NCI-H82 treated with DMSO at 0.1 percent for 48 hours (cell line): ENCODE measurements around the gene RASSF4.

Source experiments
- DNase-seq: peaks from one replicate; lab custom pipeline; 2025; ENCODE audit not compliant: unreplicated experiment; lab: John Stamatoyannopoulos, UW

Gene RASSF4

DNA sequence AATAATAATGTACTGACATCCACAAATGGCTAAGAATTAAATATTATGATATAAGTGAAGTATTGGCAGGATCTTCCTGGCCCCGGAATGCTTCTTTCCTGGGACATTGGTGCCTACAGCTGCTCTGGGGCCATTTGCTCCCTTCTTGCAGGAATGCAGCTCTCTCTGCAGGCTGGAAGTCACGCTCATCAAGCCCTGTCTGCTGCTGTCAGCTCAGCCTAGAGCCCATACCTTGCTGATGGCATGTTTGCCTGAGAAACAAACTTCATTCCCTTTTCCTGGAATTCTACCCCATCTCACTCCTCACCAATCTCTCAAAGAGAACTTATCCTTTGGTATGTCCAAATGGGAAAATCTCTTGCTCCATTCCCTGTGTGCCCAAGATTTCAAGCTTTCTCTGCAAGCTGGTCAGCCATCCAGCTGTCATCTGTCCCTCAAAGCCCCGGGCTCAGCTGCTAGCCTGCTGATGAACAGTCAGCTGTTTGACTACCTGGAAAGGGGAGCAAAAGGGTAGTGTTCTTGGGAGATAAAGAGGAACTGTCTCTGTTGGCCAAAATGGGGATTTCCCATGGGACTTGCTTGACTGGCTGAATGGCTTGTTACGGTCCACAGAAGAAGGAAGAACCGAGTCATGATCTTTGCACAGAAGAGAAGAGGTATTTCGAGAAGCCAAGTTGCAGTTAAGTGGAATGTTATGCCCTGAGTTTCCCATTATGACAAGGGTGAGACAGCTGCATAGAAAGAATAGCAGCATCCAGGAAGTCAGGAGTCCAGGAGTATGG lies 12.0 kb upstream of the RASSF4 start:
- DNase-seq = no peak

DNA sequence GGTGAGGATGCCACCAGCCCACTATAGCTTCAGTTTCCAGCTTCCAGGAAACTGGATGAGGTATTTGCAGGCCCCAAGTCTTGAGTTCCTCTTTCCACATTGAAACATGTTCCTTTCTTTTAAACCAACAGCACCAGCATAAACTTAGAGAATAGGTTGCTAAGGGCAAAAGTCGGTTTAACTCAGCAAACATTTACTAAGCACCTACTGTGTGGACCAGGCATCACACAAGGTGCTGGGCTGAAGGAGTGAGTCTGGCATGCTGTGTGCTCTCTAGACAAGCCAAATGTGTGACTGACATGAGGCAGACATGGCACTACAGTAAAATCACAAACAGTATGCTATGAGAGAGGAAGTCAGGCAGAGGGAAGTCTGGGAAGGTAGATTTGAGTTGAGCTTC lies 11.0 kb upstream of the RASSF4 start:
- no peak for DNase-seq

DNA sequence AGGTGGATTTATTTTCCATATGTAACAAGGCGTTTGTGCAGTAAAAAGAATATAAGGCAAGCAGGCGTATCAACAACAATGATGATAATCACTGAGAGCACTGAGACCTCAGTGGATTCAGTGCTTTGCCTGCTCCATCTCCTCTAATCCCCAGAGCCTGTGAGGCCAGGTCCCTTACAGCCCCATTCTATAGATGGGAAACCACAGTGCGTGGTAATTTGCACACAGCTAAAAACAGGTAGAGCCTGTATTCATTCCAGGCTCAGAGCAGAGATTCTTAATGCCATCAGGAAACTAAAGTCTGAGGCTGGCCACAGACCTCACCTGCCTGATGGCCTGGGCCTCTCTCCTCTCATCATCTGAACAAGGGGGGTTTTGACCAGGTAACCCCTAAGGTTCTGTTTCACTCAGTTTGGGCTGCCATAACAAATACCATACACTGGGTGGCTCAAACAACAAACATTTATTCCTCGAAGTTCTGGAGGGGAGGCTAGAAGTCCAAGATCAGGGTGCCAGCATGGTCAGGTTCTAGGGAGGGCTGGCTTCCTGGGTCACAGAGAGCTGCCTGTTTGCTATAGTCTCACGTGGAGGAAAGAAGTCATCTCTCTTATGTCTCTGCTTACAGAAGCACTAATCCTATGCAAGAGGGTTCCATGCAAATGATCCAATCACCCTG lies 10.3 kb upstream of the RASSF4 start:
- DNase-seq = no peak

DNA sequence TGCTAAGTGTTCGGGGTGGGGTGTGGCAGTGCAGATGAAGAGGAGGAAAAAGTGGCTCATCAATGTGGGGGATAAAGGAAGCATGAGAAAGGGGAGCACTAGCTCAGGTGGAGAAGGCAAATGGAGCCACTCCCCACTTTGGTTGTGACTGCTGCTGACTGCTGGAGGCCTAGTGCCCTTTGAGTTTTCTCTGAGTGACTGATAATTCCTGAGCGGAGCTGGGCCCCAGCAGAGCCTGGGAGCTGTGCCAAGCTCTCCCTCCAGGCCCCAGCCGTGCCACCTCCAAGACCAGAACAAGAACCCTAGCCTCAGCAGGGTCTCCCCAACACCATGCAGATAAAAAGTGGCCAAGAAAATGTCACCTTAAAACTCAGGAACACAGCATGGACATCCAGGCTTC lies 9.7 kb upstream of the RASSF4 start:
- no peak for DNase-seq

DNA sequence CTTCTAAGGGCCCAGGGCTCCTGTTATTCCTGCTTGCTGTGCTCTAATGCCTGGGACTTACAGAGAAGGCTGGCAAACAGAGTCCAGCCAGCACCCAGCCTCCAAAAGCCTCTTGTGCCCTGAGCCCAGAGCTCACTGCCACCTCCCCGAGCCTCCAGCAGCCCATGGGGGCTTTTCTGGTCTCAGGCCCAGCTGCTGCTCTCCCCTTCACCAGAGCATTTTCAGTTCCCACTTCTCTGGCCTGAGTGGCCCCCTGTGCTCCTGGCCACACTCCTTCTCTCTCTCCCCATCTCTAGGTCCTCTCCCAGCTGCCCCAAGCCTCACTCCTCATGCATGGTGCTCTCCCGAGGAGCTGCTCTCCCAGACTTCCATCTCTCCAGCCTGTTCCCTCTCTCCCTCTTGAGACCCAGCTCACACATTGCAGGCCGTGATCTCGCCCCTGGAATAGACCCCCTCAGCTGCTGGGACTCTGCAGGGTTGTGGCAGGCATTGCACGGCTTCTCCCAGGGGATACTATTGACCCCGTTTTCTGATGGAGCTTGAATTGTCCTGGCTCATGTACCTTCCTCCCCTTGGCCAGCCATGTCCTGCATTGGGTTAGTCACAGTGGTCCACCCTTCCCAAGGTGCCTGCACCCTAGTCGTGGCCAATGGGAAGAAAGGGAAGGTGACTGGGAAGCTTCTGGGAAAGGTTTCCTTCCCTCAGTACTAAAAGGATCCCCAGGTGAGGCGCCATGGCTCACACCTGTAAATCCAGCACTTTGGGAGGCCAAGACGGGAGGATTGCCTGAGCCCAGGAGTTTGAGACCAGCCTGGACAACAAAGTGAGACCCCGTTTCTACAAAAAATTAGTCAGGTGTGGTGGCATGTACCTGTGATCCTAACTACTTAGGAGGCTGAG lies 9.0 kb upstream of the RASSF4 start:
- DNase-seq = no peak

DNA sequence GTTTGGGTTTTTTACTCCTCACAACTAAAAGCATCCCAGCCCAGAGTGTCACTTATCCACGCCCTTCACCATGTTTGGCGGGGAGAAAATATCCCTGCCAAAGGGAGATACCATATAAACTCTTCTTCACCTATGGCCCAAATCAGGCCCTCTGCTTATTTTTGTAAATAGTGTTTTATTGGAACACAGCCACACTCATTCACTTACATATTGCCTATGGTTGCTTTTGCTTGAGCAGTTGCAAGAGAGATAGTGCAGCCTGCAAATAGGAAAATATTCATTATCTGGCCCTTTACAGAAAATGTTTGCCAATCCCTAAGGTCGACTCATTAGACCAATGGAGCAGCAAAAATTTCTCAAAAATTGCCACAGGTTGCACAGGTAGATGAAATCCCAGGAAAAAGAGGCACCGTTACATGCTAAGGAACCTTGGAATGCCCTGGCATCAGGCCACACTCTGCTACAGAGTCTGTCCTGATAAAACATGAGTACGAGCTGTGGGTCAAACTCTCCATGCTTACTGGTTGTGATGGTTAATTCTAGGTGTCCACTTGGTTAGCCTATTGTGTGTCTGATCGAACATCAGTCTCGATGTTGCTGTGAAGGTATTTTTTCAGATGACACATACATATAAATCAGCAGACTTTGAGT lies 7.9 kb upstream of the RASSF4 start:
- DNase-seq = no peak

DNA sequence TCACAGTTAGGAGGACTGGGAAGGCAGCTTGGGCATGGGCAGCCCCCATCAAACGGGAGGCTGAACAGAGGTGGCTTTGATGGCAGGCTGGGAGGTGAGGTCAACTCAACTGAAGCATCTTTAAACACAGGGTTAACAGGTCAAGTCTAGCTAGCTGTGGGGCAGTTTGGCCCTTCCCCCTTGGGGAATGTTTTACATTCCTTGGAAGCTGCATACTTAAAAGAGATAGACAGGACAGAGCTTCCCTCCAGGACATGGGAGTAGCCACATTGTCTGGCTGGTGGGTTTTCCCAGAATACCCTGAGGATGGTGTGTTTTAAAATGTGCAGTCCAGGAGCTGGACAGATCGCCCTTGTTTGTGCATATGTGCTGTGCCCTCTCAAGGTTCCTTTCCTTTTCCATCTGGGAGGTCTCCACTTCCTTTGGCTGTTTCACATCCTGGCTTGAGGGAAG lies 6.8 kb upstream of the RASSF4 start:
- DNase-seq = no peak

DNA sequence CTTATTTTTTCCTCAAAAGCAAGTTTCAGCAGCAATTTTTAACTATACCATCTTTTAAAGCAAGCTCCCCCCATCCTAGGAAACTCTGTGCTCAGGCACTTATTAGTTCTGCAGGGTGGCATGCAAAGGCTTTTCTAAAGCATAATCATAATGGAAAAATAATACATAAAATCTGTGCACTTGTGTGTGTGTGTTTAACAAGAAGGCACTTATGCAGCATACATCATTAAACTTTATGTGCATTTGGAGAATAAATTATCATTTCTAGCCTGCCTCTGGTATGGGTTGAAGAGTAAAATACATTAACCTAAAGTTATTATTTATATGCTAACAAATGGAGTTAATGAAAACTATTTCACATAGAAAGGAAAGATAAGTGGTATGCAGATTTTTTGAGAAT lies 5.6 kb upstream of the RASSF4 start:
- DNase-seq = no peak

DNA sequence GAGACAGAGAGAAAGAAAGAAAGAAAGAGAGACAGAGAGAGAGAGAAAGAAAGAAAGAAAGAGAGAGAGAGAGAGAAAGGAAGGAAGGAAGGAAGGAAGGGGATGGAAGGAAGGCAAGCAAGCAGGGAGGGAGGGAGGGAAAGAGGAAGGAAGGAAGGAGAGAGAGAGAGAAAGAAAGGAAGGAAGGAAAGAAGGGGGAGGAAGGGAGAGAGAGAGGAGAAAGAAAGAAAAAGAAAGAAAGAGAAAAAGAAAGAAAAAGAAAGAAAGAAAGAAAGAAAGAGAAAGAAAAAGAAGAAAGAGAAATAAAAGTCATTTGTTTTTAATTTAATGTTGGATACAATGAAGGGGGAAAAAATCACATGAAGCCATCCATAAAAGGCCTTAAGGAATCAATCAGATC lies 4.6 kb upstream of the RASSF4 start:
- DNase-seq = no peak

DNA sequence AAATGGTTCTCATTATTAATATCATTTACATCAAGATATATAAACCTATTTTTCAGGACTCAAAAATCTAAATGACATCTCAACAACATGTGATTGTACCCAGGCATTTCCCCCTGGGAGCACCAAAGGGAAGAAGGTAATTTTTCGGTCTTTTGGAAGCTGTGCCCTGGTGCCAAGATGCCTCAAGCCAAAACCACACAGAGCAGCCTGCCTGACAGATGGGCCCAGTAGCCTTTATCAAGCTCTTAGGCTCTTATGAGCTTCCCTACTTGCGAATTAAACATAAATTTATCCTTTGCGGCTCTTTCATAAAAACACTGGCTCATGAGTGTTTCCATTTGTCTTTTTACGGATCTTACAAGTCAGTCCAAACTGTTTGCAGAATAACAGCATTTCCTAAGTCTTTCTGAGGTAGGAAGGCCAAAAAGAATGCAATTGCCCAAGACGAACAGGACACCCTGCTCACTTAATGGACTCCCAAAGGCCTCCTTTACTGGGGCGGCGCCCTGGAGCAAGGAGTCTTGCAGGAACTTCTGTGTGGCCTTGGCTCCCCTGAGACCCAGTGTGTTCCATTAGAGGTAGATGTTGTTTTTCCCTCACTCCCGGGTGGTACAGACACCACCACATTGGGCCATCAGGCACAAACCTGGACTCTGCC lies 4.1 kb upstream of the RASSF4 start:
- no peak for DNase-seq

DNA sequence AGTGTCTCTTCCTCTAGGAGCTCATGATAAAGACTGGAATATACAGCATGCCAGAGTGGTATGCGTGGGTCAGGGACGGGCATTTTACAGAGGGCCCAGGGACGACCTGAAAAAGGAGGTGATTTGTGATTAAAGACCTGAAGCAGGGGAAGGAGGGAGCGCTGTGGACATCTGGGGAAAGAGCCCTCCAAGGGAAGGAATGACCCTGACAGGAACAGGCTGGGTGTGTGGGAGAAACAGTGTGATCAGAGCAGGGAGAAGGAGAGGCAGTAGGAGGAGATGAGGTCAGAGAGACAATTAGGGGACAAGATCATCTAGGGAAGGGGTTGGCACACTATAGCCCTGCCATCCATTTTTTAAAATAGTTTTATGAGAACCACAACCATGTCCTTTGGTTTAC lies 3.4 kb upstream of the RASSF4 start:
- DNase-seq = no peak

DNA sequence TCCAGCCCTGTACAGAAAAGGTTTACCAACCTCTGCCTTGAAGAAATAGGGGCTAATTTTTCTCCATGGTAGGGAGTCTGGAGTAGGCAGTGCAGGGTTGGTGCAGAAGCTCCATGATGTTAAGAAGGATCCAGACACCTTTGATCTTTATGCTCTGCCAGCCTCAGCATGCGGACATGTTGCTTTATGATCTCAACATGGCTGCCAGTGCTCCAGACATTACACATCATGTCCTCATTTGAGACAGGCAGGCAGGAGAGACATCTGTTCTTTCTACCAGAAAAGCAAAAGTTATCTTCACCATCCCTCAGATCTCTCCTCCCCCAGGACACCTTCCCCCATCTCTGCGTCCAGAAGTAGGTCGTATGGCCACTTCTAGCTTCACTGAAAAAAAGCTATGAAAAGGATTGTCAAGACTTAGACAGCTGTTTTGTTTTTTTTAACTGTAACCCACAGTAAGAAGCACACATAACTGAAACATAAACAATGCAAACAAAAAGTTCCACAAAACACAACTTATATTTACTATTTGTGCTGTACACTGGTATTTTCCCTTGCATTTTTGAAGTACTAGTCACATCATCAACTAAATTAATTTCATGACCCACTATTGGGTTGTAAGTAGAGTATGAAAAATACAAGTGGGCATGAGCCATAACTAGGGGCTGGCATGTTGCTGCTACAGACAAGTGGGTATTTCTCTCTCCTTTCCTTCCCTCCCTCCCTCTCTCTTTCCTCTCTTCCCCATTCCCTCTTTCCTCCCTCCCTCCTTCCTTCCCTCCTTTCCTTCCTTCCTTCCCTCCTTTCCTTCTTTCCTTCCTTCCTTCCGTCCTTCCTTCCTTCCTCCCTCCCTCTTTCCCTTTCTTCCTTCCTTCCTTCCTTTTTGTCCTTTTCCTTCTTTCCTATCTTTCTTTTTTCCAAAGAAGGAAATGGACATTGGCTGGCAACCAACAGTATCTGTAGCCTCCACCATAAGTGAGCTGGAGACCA lies 2.6 kb upstream of the RASSF4 start:
- no peak for DNase-seq

DNA sequence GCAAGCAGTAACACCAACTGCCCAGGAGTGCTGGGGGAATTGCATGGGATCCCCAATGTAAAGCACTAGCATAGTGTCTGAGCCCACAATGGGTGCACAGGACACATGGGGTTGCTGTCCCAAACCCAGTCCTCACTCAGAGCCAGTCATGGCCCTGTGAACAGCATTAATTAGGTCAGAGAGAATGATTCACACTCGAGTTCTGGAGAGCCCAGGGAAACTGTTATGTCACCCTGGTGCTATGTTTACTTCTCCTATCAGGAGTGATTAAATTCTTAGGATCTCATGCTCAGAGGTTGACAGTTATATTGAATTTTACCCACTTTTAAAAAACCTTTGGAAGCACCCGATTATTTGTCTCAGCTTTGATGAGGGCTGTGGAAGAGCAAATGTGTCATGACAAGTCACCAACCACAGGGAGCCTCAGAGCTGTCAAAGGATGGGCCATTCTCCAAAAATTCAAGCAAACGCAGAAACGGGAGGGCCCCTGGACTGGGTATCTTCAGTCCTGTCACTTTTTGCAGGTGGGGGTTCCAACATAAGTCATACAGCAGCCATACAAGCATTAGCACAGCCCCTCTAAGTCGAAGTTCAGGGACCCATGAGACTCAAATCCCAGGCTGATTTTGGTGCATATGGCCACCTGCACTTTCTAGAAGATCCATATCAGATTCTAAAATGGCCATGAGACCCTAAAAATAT lies 1.3 kb upstream of the RASSF4 start:
- no peak for DNase-seq

DNA sequence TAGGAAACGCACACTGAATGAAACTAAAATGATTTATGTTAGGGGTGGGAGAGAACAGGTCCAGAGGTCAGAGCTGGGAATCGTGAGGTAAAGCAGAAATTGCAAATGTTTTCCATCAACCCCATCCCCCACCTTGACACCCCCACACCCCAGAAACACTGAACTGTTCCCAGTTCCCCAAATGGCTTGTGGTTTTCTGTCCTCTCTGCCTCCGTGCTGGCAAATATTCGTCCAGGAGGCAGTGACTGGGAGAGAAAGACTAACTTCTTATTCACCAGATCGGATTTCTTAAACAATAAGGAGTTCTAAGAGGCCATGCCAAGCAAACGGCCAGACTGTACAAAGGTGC lies 730 bp upstream of the RASSF4 start:
- DNase-seq = no peak

DNA sequence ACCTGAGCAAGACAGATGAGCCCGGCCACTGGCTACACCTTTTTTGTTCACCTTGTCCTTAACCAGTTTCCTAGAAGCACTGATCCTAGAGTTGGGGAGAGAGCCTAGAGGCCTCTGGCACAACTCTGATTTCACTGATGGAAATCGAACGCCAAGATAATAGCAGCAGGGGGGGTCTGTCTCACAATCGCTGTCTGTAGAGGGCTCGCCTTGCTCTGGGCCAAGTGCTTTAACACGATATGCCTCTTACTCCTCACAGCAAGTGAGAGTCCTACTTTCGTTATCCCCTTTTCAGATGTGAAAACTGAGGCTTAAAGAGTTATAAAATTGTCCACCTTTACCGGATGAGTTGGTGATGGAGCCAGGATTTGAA lies 472 bp downstream of the RASSF4 start:
- DNase-seq = no peak

DNA sequence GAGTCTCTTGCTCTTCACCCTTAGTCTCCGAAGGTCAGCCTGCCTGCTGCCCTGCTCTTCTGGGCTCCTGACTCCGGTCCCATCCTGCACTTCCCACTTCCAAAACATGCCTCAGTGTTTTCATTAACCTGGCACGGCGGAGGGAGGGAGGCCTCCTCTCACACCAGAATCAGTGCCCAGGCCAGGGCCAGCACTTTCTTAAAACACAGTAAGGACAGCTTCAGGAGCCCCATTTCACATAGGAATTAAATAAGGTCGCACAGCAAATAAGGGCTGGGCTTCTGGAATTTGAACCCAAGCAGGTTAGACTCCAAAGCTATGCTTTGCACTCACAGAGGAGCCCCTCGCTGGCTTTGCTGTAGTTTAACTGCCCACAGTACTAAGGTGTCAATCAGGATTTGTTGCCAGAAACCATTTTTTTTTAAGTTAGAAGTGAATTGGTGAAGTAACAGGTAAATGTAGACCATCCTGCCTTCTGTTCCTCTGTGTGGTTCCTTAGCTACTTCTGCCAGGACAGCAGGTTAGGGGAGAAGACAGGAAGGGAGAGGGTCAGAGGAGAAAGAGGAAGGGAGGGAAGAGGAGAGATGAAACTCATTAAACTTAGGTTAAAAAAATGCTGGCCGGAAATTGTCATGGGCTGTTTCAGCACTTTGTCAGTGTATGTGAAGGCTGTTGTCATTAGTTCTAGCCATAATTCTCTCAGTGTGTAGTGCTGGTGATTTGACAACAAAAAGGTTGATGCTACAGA lies 1.1 kb downstream of the RASSF4 start:
- no peak for DNase-seq

DNA sequence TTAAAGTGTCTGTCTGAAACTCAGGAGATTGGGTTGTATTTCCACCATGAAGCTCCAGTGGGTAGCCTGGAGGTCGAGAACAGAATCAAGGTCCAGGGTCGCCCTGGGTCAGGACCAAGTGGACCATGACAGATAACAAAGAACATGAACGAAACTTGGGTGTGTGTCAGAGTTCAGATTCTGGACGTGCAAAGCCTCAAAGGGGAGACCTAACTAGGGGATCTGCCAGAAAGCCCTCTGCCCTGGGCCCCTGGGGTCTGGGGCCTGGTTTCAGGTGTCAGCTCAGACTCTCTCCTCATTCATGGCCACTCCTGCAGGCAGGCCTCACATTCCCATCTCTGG lies 1.6 kb downstream of the RASSF4 start:
- no peak for DNase-seq

DNA sequence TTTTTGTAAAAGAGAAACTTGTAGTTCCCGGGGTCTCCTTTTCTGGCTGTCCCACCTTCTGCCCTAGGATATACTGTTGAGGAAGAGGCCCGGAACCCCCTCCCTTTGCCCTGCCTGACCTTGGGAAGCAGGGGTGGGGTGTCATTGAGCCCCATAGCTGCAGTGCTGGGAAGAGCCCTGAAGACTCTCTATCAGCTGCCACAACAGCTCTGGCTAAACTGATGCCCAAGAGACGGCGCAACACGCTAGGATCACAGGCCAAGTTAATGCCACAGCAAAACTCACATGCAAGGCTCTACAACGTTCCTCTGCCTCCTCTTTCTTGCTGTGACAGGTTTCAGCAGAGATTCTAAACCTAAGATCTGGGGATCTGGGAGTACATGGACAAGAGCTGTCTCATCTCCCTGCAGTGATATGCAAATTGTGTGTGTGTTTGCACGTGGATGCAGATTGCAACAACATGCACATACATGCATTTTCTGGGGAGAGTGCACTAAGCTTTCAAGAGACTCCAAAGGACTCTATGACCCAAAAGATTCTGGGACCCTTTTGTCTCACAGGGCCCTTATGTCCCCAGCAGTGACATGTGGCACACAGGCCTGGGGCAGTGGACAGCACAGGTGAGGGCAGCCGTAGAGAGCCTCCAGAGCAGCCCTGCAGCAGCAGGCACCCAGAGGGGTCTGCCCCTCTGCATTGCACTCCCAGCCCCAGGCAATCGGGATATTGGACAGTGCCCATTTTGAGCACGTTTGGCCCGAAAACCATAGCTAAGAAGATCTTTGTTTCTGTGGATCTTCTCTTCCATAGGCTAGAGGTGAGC lies 2.5 kb downstream of the RASSF4 start:
- no peak for DNase-seq
